K562 (cell line): ENCODE measurements around the gene C16orf96. TPM values are rescaled to one million over a fixed set of nuclear protein-coding genes. Genes with fewer than 3 reads are reported as not detected.

Experiments used
- ATAC-seq: fragments of 200-7000 bp; cut with Tn5 transposase; 3 replicates; pipeline ENCODE4 v1.9.1; 2020; ENCODE audit warnings: moderate library complexity
- BruUV-seq: library from RNA; stranded (reverse); fragments of 400-500 nt; replicated peaks from 2 replicates; lab custom pipeline; 2021; lab: Mats Ljungman, UMichigan
- CTCF ChIA-PET: fragments of 300-600 bp; formaldehyde crosslinking; extraction: SDS; loops from one replicate; lab custom pipeline; 2021; ENCODE audit warnings: low intra/inter-chr PET ratio; lab: Yijun Ruan, JAX
- POLR2A ChIA-PET: fragments of 300-600, 350-650 bp; sonication (Branson Sonifier 250); formaldehyde crosslinking; extraction: SDS; loops from one replicate; lab custom pipeline; 2021; ENCODE audit warnings: antibody characterized with exemption, inconsistent platforms; lab: Yijun Ruan, JAX
- DNase-seq, 4 experiments: peaks; one replicate each; pipeline versions ENCODE4 v3.0.0 to v3.0.0-alpha.2; 2011 to 2018; ENCODE audit warnings: low spot score in 3 of 4, mixed read lengths in 3 of 4; ENCODE audit errors: extremely low read depth in 1 of 4
- FAIRE-seq: peaks from 2 replicates; lab custom pipeline; 2011; peaks lifted over from hg19 to GRCh38; lab: Jason Lieb, UNC
- H2AFZ ChIP-seq: 2 replicates; pipeline ENCODE4 v1.6.0; 2011; ENCODE audit warnings: low read depth, low read length, control low read depth, inconsistent platforms
- H3K27ac ChIP-seq: fragments of 200-600 bp; 3 replicates; pipeline ENCODE4 v1.8.0; 2011; ENCODE audit warnings: low read depth, mild to moderate bottlenecking, control low read depth, inconsistent platforms, low read length, moderate library complexity, mixed read lengths; ENCODE audit errors: extremely low read depth
- H3K27me3 ChIP-seq, 2 experiments: fragments of 300-600 bp in 1 of 2; 2 replicates in 1 of 2; 3 replicates in 1 of 2; pipeline versions ENCODE4 v1.6.0 to v1.8.0; 2011; ENCODE audit warnings: inconsistent platforms in 2 of 2, low read length in 2 of 2, mild to moderate bottlenecking in 1 of 2, mixed read lengths in 1 of 2, moderate library complexity in 1 of 2; ENCODE audit not compliant: control insufficient read depth in 2 of 2, insufficient read depth in 2 of 2
- H3K36me3 ChIP-seq: fragments of 300-600 bp; 3 replicates; pipeline ENCODE4 v1.8.0; 2011; ENCODE audit warnings: mild to moderate bottlenecking, low read length, inconsistent platforms; ENCODE audit not compliant: control insufficient read depth, insufficient read depth
- H3K4me1 ChIP-seq, 2 experiments: fragments of 200-600 bp in 1 of 2; replicated peaks in 1 of 2; 2 replicates in 1 of 2; 3 replicates in 1 of 2; pipeline versions ENCODE4 v1.5.1 to v1.8.0; 2011; ENCODE audit warnings: inconsistent platforms in 2 of 2, low read length in 2 of 2, mild to moderate bottlenecking in 1 of 2, mixed read lengths in 1 of 2, moderate library complexity in 1 of 2; ENCODE audit not compliant: control insufficient read depth in 2 of 2, insufficient read depth in 2 of 2
- H3K4me2 ChIP-seq: 2 replicates; pipeline ENCODE4 v1.6.1; 2011; ENCODE audit warnings: low read length, control low read depth, inconsistent platforms, mixed read lengths; ENCODE audit not compliant: insufficient read depth
- H3K4me3 ChIP-seq: fragments of 200-600 bp; sonication (generic), shearing (Covaris generic); 2 replicates; pipeline ENCODE4 v1.5.1; 2016; ENCODE audit warnings: control low read depth, inconsistent platforms
- H3K79me2 ChIP-seq: fragments of 200-600 bp; 3 replicates; pipeline ENCODE4 v1.8.0; 2011; ENCODE audit warnings: low read length, inconsistent platforms; ENCODE audit not compliant: control insufficient read depth, insufficient read depth
- H3K9ac ChIP-seq, 2 experiments: 2 replicates each; pipeline versions ENCODE4 v1.6.0 to v1.6.1; 2011; ENCODE audit warnings: low read depth in 2 of 2, low read length in 2 of 2, control low read depth in 1 of 2, inconsistent platforms in 1 of 2, mild to moderate bottlenecking in 1 of 2, mixed read lengths in 1 of 2; ENCODE audit not compliant: insufficient read depth in 1 of 2
- H3K9me1 ChIP-seq: one replicate; pipeline ENCODE4 v1.6.0; 2011; ENCODE audit warnings: inconsistent platforms, mild to moderate bottlenecking, low read length, moderate library complexity; ENCODE audit not compliant: control insufficient read depth, insufficient read depth
- H3K9me3 ChIP-seq: replicated peaks from 2 replicates; pipeline ENCODE4 v1.5.1; 2011; ENCODE audit warnings: low read depth, low read length, inconsistent platforms; ENCODE audit not compliant: control insufficient read depth, insufficient read depth
- H4K20me1 ChIP-seq: replicated peaks from 2 replicates; pipeline ENCODE4 v1.6.1; 2011; ENCODE audit warnings: low read length, inconsistent platforms, mixed read lengths; ENCODE audit not compliant: control insufficient read depth, insufficient read depth
- CBFA2T2 ChIP-seq: fragments of 450-650 bp; conservative IDR thresholded peaks from 2 replicates; pipeline ENCODE4 v1.6.1; 2017; ENCODE audit warnings: mild to moderate bottlenecking
- CBFA2T3 ChIP-seq: fragments of 450-650 bp; IDR thresholded peaks from 2 replicates; pipeline ENCODE4 v1.6.1; 2017
- CBX5 ChIP-seq: IDR thresholded peaks from 2 replicates; pipeline ENCODE4 v1.6.1; 2014; ENCODE audit warnings: low read depth, borderline replicate concordance
- HDAC1 ChIP-seq, 2 experiments: fragments of 450-650 bp; IDR thresholded peaks; 2 replicates each; pipeline ENCODE4 v1.6.1; 2016 to 2017; ENCODE audit warnings: inconsistent platforms in 1 of 2, mild to moderate bottlenecking in 1 of 2, moderate library complexity in 1 of 2
- HNRNPLL ChIP-seq: fragments of 200-400 bp; formaldehyde crosslinking; IDR thresholded peaks from 2 replicates; pipeline ENCODE4 v1.6.1; 2017; ENCODE audit warnings: low read length, low read depth, mild to moderate bottlenecking; ENCODE audit not compliant: poor library complexity, severe bottlenecking
- KDM1A ChIP-seq, 2 experiments: fragments of 450-650 bp; IDR thresholded peaks; 2 replicates each; pipeline ENCODE4 v1.6.1; 2016; ENCODE audit warnings: mild to moderate bottlenecking in 2 of 2
- MEIS2 ChIP-seq: fragments of 450-650 bp; IDR thresholded peaks from 2 replicates; pipeline ENCODE4 v1.6.1; 2014; ENCODE audit warnings: mild to moderate bottlenecking; ENCODE audit not compliant: partially characterized antibody
- MXI1 ChIP-seq: IDR thresholded peaks from 2 replicates; pipeline ENCODE4 v1.6.1; 2011; ENCODE audit warnings: low read depth, mild to moderate bottlenecking, improper control_type of control experiment, low read length
- NR4A1 ChIP-seq, 2 experiments: fragments of 250-450 bp in 1 of 2; fragments of 450-650 bp in 1 of 2; sonication (Bioruptor Pico) in 1 of 2; IDR thresholded peaks; 2 replicates each; pipeline versions ENCODE4 v1.4.0 to v1.6.1; 2016 to 2020; ENCODE audit warnings: mild to moderate bottlenecking in 2 of 2, missing compliant biosample characterization in 1 of 2, missing genetic modification characterization in 1 of 2, moderate library complexity in 1 of 2
- RCOR1 ChIP-seq, 2 experiments: IDR thresholded peaks; 2 replicates each; pipeline ENCODE4 v1.6.1; 2012; ENCODE audit warnings: low read depth in 2 of 2, low read length in 2 of 2, borderline replicate concordance in 1 of 2, improper control_type of control experiment in 1 of 2
- SMARCA4 ChIP-seq: fragments of 450-650 bp; IDR thresholded peaks from 2 replicates; pipeline ENCODE4 v1.6.1; 2016
- TAL1 ChIP-seq: fragments of 450-650 bp; IDR thresholded peaks from 2 replicates; pipeline ENCODE4 v1.6.1; 2016; ENCODE audit warnings: mild to moderate bottlenecking
- TCFL5 ChIP-seq: fragments of 250-450 bp; sonication (Bioruptor Pico); conservative IDR thresholded peaks from 2 replicates; pipeline ENCODE4 v1.6.1; 2021; ENCODE audit warnings: mild to moderate bottlenecking, moderate library complexity, matching md5 sums
- ZFP36 ChIP-seq: fragments of 150-350 bp; IDR thresholded peaks from 2 replicates; pipeline ENCODE4 v1.6.1; 2018; ENCODE audit warnings: low read length, low read depth; ENCODE audit not compliant: partially characterized antibody
- ZFPM2 ChIP-seq: fragments of 250-450 bp; sonication (Bioruptor Pico); IDR thresholded peaks from 2 replicates; pipeline ENCODE4 v1.5.1; 2022; ENCODE audit warnings: mild to moderate bottlenecking
- ZNF57 ChIP-seq: fragments of 450-650 bp; formaldehyde crosslinking; IDR thresholded peaks from 2 replicates; pipeline ENCODE4 v1.4.0; 2020; ENCODE audit warnings: mild to moderate bottlenecking, moderate library complexity
- ZNF76 ChIP-seq: fragments of 250-450 bp; sonication (Bioruptor Pico); IDR thresholded peaks from 2 replicates; pipeline ENCODE4 v1.4.0; 2020; ENCODE audit warnings: mild to moderate bottlenecking, moderate library complexity, borderline replicate concordance
- WGBS: fragments of 100-300 bp; shearing (Covaris generic); methylation state at CpG from one replicate; pipeline ENCODE4 v1.1.6; 2016; ENCODE audit warnings: low coverage, mixed read lengths; ENCODE audit not compliant: insufficient coverage; ENCODE audit errors: missing lambda C conversion rate; 5-methylcytosine and 5-hydroxymethylcytosine counted together
- in situ Hi-C: fragments of 300-500 bp; cut with MboI; formaldehyde crosslinking; loops from 4 replicates; pipeline ENCODE4 v1.15.0; 2018; ENCODE audit warnings: inconsistent platforms, mixed read lengths
- intact Hi-C: fragments of 100-400 bp; cut with micrococcal nuclease; formaldehyde crosslinking; loops from 2 replicates; pipeline ENCODE4 v1.14.2; 2022
- polyA plus RNA-seq, 8 experiments: library from polyadenylated mRNA; depleted of rRNA in 4 of 8; stranded (reverse) in 5 of 8; unstranded in 3 of 8; fragments of >200 nt; fragmentation: Nextera tagmentation in 2 of 8; fragmentation: Illumina TruSeq in 1 of 8; extraction: Ambion mirVana in 2 of 8; extraction: Trizol in 1 of 8; gene quantifications; 2 replicates each; pipeline versions ENCODE4 v1.2.1 to v1.2.3, GENCODE V29; 2011 to 2014; ENCODE audit warnings: inconsistent platforms in 1 of 8, missing spikeins in 1 of 8
- total RNA-seq, 7 experiments: library from RNA; depleted of rRNA in 6 of 7; stranded (reverse); fragments of >200 nt in 6 of 7; fragmentation: Illumina TruSeq in 2 of 7; extraction: Trizol in 2 of 7; gene quantifications; 2 replicates each; pipeline versions ENCODE4 v1.2.1 to v1.2.3, GENCODE V29; 2011 to 2021; ENCODE audit warnings: low replicate concordance in 1 of 7
- TF ChIP-seq, protein P1 (sequence below): fragments of 250-450 bp; sonication (Bioruptor Pico); IDR thresholded peaks from 2 replicates; pipeline ENCODE4 v1.9.0; 2021; ENCODE audit warnings: mild to moderate bottlenecking
- TF ChIP-seq, protein P2 (sequence below), 2 experiments: fragments of 450-650 bp in 1 of 2; IDR thresholded peaks; 2 replicates each; pipeline ENCODE4 v1.6.1; 2011 to 2017; ENCODE audit warnings: low read depth in 2 of 2, antibody characterized with exemption in 1 of 2, borderline replicate concordance in 1 of 2, low read length in 1 of 2, mild to moderate bottlenecking in 1 of 2, mixed read lengths in 1 of 2; ENCODE audit not compliant: control insufficient read depth in 1 of 2

Gene C16orf96
- total and polyA plus RNA-seq, 9 of the 15 experiments (the other 6 are each of a cell fraction or from before 2014, with no cell fraction given), result not detected

DNA sequence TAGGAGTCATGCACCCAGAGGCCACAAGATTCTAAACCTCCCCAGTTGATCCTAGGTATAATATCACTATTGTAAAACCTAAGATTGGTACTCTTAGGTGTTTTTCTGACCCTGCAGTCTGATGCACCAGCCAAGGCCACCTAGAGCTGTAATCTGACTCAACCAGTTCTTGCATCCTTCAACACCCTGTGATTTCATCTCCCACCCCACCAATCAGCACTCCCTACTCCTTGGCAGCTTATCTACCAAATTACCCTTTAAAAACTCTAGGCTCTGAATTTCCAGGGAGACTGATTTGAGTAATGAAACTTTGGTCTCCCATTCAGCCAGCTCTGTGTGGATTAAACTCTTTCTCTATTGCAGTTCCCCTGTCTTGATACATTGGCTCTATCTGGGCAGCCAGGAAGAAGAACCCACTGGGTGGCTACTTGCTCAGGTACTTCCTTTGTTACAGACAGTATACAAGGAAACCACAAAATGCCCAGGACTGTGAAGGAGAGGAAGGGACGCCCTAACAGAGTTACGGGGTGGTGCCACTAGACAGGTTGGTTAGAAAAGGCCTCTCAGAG lies 16.3 kb upstream of the C16orf96 start:
- Histone ChIP-seq H3K9ac (no peak overlapping the region), H3K9me1 (no peaks in the 10 kb centered on the region), H4K20me1 (no peaks in the 10 kb centered on the region), H3K27me3 (peaks cover 19 to 27% of the 10 kb centered on the region in 2 experiments), H3K9me3 (no peaks in the 10 kb centered on the region; the same call in none of the 2 replicates), H3K36me3 (no peaks in the 10 kb centered on the region), H3K27ac (no peak overlapping the region), H3K4me1 (peaks cover 0 to 14% of the 10 kb centered on the region in 2 experiments; a peak in 2 of 5 replicates), H3K79me2 (no peaks in the 10 kb centered on the region), H2AFZ (no peak overlapping the region), H3K4me3 (no peak overlapping the region), H3K4me2 (no peak overlapping the region)
- DNase-seq (no peak), ATAC-seq (peak; percentile 67), FAIRE-seq (no peak)
- WGBS, result 0% methylated on average over 2 of the region's 2 CpGs
- intact Hi-C loops, result no loop called here
- in situ Hi-C loops, result no loop called here
- POLR2A ChIA-PET, result interaction anchor here (0.8 kb wide), 1 partner anchor 8 kb away, joined by 3 read pairs; no protein-coding TSS in a partner anchor
- CTCF ChIA-PET, result interaction anchor here (0.6 kb wide), 1 partner anchor 21 kb away, joined by 3 read pairs; no protein-coding TSS in a partner anchor
- BruUV-seq, result no TSS peak
- TF ChIP-seq KDM1A (IDR thresholded peaks at IDR 0.05), result peak; percentile 80 to 83
- TF ChIP-seq TCFL5 (CRISPR knock-in tag), result no peak
- no peak for TF ChIP-seq NR4A1 (CRISPR knock-in tag; IDR thresholded peaks at IDR 0.05)
- TF ChIP-seq NR4A1 (tag; IDR thresholded peaks at IDR 0.05), result no peak
- peak; percentile 86 for TF ChIP-seq MEIS2
- TF ChIP-seq SMARCA4, result 0 out of 2 replicates have a peak, but pooled peaks have one; percentile 33
- TF ChIP-seq MXI1, result no peak
- TF ChIP-seq ZNF76, result no peak
- 0 out of 2 replicates have a peak, but pooled peaks have one; percentile 13 for TF ChIP-seq CBFA2T2
- no peak for TF ChIP-seq HNRNPLL
- TF ChIP-seq ZNF57, result no peak
- TF ChIP-seq CBX5, result 0 out of 2 replicates have a peak, but pooled peaks have one; percentile 57
- TF ChIP-seq CBFA2T3, result peak; percentile 59
- no peak for TF ChIP-seq ZFPM2
- TF ChIP-seq RCOR1 (IDR thresholded peaks at IDR 0.05; ENCODE audit: borderline replicate concordance in 1 of 2, low read depth in 2 of 2, low read length in 2 of 2), result peak in 1 of 2 experiments; percentile 75; a peak in 1 of 4 replicates
- no peak for TF ChIP-seq ZFP36
- TF ChIP-seq, protein P1, sequence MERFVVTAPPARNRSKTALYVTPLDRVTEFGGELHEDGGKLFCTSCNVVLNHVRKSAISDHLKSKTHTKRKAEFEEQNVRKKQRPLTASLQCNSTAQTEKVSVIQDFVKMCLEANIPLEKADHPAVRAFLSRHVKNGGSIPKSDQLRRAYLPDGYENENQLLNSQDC (CRISPR knock-in tag), result no peak
- TF ChIP-seq HDAC1 (IDR thresholded peaks at IDR 0.05), result peak in 1 of 2 experiments; percentile 64; a peak in 1 of 4 replicates
- TF ChIP-seq, protein P2, sequence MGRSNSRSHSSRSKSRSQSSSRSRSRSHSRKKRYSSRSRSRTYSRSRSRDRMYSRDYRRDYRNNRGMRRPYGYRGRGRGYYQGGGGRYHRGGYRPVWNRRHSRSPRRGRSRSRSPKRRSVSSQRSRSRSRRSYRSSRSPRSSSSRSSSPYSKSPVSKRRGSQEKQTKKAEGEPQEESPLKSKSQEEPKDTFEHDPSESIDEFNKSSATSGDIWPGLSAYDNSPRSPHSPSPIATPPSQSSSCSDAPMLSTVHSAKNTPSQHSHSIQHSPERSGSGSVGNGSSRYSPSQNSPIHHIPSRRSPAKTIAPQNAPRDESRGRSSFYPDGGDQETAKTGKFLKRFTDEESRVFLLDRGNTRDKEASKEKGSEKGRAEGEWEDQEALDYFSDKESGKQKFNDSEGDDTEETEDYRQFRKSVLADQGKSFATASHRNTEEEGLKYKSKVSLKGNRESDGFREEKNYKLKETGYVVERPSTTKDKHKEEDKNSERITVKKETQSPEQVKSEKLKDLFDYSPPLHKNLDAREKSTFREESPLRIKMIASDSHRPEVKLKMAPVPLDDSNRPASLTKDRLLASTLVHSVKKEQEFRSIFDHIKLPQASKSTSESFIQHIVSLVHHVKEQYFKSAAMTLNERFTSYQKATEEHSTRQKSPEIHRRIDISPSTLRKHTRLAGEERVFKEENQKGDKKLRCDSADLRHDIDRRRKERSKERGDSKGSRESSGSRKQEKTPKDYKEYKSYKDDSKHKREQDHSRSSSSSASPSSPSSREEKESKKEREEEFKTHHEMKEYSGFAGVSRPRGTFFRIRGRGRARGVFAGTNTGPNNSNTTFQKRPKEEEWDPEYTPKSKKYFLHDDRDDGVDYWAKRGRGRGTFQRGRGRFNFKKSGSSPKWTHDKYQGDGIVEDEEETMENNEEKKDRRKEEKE (IDR thresholded peaks at IDR 0.05; ENCODE audit: borderline replicate concordance in 1 of 2, control insufficient read depth in 1 of 2, low read depth in 2 of 2, low read length in 1 of 2), result no peak
- TF ChIP-seq TAL1, result peak; percentile 52
